T-cell (primary cell): ENCODE results near the gene NSD2. TPM values are rescaled to one million over a fixed set of nuclear protein-coding genes. Genes with fewer than 3 reads are reported as not detected.
A peak's percentile ranks its signal among the peaks of the same experiment; 100 is the strongest.

Experiments used
- ATAC-seq, 4 experiments: fragments of 200-7000 bp in 3 of 4; fragments of 150-1000 bp in 1 of 4; cut with Tn5 transposase; replicated peaks in 1 of 4; 1 replicate in 3 of 4; 2 replicates in 1 of 4; pipeline ENCODE4 v1.10.0; 2021; ENCODE audit warnings: moderate library complexity in 3 of 4, mild to moderate bottlenecking in 2 of 4, moderate number of reproducible peaks in 1 of 4
- CTCF ChIA-PET, 2 donors: fragments of 300-600 bp; sonication (Branson Sonifier 250); formaldehyde crosslinking; loops; one replicate each; lab custom pipeline; 2022; ENCODE audit warnings: antibody characterized with exemption in 2 of 2; lab: Charles Lee
- POLR2A ChIA-PET, 2 donors: fragments of 300-600 bp; sonication (Branson Sonifier 250); formaldehyde crosslinking; loops; one replicate each; lab custom pipeline; 2022; ENCODE audit warnings: antibody characterized with exemption in 2 of 2; lab: Charles Lee
- DNase-seq, 35 experiments: peaks; one replicate each; pipeline versions ENCODE4 v3.0.0 to v3.0.0-alpha.2; 2013 to 2023
- H3K27ac ChIP-seq: one replicate; pipeline ENCODE4 v1.5.1; 2013; ENCODE audit warnings: low read length
- H3K27me3 ChIP-seq, 2 experiments: replicated peaks in 1 of 2; 1 replicate in 1 of 2; 2 replicates in 1 of 2; pipeline versions ENCODE4 v1.6.1 to v1.7.0; 2013; ENCODE audit warnings: low read length in 1 of 2, mixed read lengths in 1 of 2; ENCODE audit not compliant: control insufficient read depth in 2 of 2, insufficient read depth in 2 of 2; ENCODE audit errors: extremely low read depth in 1 of 2
- H3K36me3 ChIP-seq, 2 donors: 1 replicate in 1 of 2; 2 replicates in 1 of 2; pipeline versions ENCODE4 v1.6.1 to v1.7.0; 2013; ENCODE audit warnings: low read length in 1 of 2; ENCODE audit not compliant: control insufficient read depth in 2 of 2, insufficient read depth in 1 of 2; ENCODE audit errors: extremely low read depth in 1 of 2
- H3K4me1 ChIP-seq, 2 experiments: 1 replicate in 1 of 2; 2 replicates in 1 of 2; pipeline versions ENCODE4 v1.6.1 to v1.7.0; 2013; ENCODE audit warnings: low read length in 2 of 2, mixed read lengths in 1 of 2; ENCODE audit not compliant: insufficient read depth in 2 of 2, control insufficient read depth in 1 of 2; ENCODE audit errors: extremely low read depth in 1 of 2
- H3K4me3 ChIP-seq, 2 donors: 1 replicate in 1 of 2; 2 replicates in 1 of 2; pipeline versions ENCODE4 v1.5.1 to v1.7.0; 2013; ENCODE audit warnings: mild to moderate bottlenecking in 2 of 2, low read length in 1 of 2, moderate library complexity in 1 of 2; ENCODE audit not compliant: control insufficient read depth in 1 of 2; ENCODE audit errors: extremely low read depth in 1 of 2
- H3K9me3 ChIP-seq: 2 replicates; pipeline ENCODE4 v1.7.0; 2013
- H3K27ac Mint-ChIP-seq, 2 donors: one replicate each; pipeline ENCODE4 v1.8.0; 2020 to 2021; ENCODE audit warnings: mild to moderate bottlenecking in 2 of 2, mixed read lengths in 2 of 2
- H3K27me3 Mint-ChIP-seq, 2 donors: one replicate each; pipeline ENCODE4 v1.8.0; 2021 to 2022; ENCODE audit warnings: mixed read lengths in 2 of 2
- H3K36me3 Mint-ChIP-seq: one replicate; pipeline ENCODE4 v1.8.0; 2021; ENCODE audit warnings: mixed read lengths
- H3K4me1 Mint-ChIP-seq, 3 donors: one replicate each; pipeline ENCODE4 v1.8.0; 2020 to 2022; ENCODE audit warnings: mixed read lengths in 3 of 3, mild to moderate bottlenecking in 1 of 3
- H3K4me3 Mint-ChIP-seq, 3 donors: one replicate each; pipeline ENCODE4 v1.8.0; 2020 to 2022; ENCODE audit warnings: mild to moderate bottlenecking in 3 of 3, mixed read lengths in 3 of 3, moderate library complexity in 3 of 3
- H3K9me3 Mint-ChIP-seq, 3 donors: one replicate each; pipeline ENCODE4 v1.8.0; 2020 to 2022; ENCODE audit warnings: mixed read lengths in 3 of 3
- WGBS: methylation state at CpG from one replicate; pipeline ENCODE4 v1.1.5; 2013; ENCODE audit warnings: missing lambda C conversion rate; ENCODE audit not compliant: insufficient coverage; 5-methylcytosine and 5-hydroxymethylcytosine counted together
- total RNA-seq, 35 experiments: library from RNA in 6 of 35; stranded (reverse) in 6 of 35; fragments of 120-200 nt in 1 of 35; gene quantifications; one replicate each; pipeline versions ENCODE4 v1.2.1 to v1.2.4 and lab custom pipeline; 2013 to 2026

NSD2 gene
- total RNA-seq, 5 donors from 2014 or later (not counting 1 experiment from before 2014, with no cell fraction given): 40.8 to 55.3 (median 48.3) TPM

- H3K27ac Mint-ChIP-seq: peak overlapping the region; percentile 16 to 43
- peak overlapping the region; percentile 62 to 97 for H3K4me3 ChIP-seq
- no peaks in the 10 kb centered on the region for H3K9me3 ChIP-seq
- H3K9me3 Mint-ChIP-seq: no peaks in the 10 kb centered on the region
- no peak for DNase-seq
- ATAC-seq: no peak
- H3K36me3 Mint-ChIP-seq: peaks cover 22% of the 10 kb centered on the region
- peaks cover 10 to 28% of the 10 kb centered on the region in 2 experiments for H3K4me1 ChIP-seq
- H3K4me1 Mint-ChIP-seq: peaks cover 47 to 50% (median 48%) of the 10 kb centered on the region in 3 donors
- no peak overlapping the region for H3K27ac ChIP-seq
- ChIA-PET CTCF (interaction anchor here in 1 of 2 donors (0.6 kb wide), 1 partner anchor 219 kb away, joined by 4 read pairs; no protein-coding TSS in a partner anchor), POLR2A (no interaction called here)
- no peaks in the 10 kb centered on the region for H3K27me3 Mint-ChIP-seq
- H3K27me3 ChIP-seq: no peaks in the 10 kb centered on the region
- H3K4me3 Mint-ChIP-seq: peak overlapping the region; percentile 90 to 96 (median 90)
- 86% methylated on average over 7 of the region's 15 CpGs for WGBS
- H3K36me3 ChIP-seq: peaks cover 0 to 3% of the 10 kb centered on the region in 2 donors
Measured at GRCh38 chr4:2006956-2007653, 135.9 kb downstream of the NSD2 start.

GRCh38 chr4:2007804-2008670 lies 136.8 kb downstream of the NSD2 start:
- peak in 2 of 35 experiments; percentile 2 to 5 for DNase-seq
- H3K4me1 ChIP-seq: peaks cover 10 to 28% of the 10 kb centered on the region in 2 experiments
- H3K27ac ChIP-seq: peak overlapping the region; percentile 97
- H3K27me3 Mint-ChIP-seq: no peaks in the 10 kb centered on the region
- ChIA-PET POLR2A (no interaction called here), CTCF (no interaction called here)
- H3K9me3 ChIP-seq: no peaks in the 10 kb centered on the region
- H3K4me1 Mint-ChIP-seq: peaks cover 38 to 40% (median 39%) of the 10 kb centered on the region in 3 donors
- 1% methylated on average over 25 of the region's 57 CpGs for WGBS
- H3K27me3 ChIP-seq: no peaks in the 10 kb centered on the region
- H3K36me3 Mint-ChIP-seq: peaks cover 14% of the 10 kb centered on the region
- peak overlapping the region; percentile 90 to 96 (median 90) for H3K4me3 Mint-ChIP-seq
- peak overlapping the region; percentile 90 to 97 for H3K4me3 ChIP-seq
- H3K27ac Mint-ChIP-seq: peak overlapping the region; percentile 81 to 86
- no peaks in the 10 kb centered on the region for H3K9me3 Mint-ChIP-seq
- peaks cover 0 to 3% of the 10 kb centered on the region in 2 donors for H3K36me3 ChIP-seq
- ATAC-seq: no peak

- ATAC-seq: peak in 1 of 4 experiments; percentile 27
- peaks cover 8% of the 10 kb centered on the region for H3K36me3 Mint-ChIP-seq
Measured at GRCh38 chr4:2008671-2008920, 137.4 kb downstream of the NSD2 start.

GRCh38 chr4:2008921-2009650 lies 137.9 kb downstream of the NSD2 start, which contains the start of gene NELFA:
Gene NELFA, minus strand, starts transcription at chr4:2008974. Its CDS starts 15 bp downstream, at chr4:2008959.
- Histone ChIP-seq H3K27me3 (no peaks in the 10 kb centered on the region), H3K4me3 (peak within 1 kb of the TSS; percentile 90 to 97), H3K36me3 (peaks cover 0 to 3% of the 10 kb centered on the region in 2 donors), H3K4me1 (peaks cover 10 to 28% of the 10 kb centered on the region in 2 experiments), H3K9me3 (no peaks in the 10 kb centered on the region), H3K27ac (peak within 1 kb of the TSS; percentile 97)
- H3K36me3 Mint-ChIP-seq: peaks cover 8% of the 10 kb centered on the region
- ChIA-PET CTCF (interaction anchor here in 1 of 2 donors (0.6 kb wide), 1 partner anchor 453 kb away, joined by 5 read pairs; no protein-coding TSS in a partner anchor), POLR2A (interaction anchor here in 1 of 2 donors (0.6 kb wide), 1 partner anchor 229 kb away, joined by 3 read pairs; no protein-coding TSS in a partner anchor)
- peak; percentile 90 to 98 (median 94) for DNase-seq
- peak within 1 kb of the TSS; percentile 95 to 96 for H3K27ac Mint-ChIP-seq
- H3K27me3 Mint-ChIP-seq: no peaks in the 10 kb centered on the region
- under 1% methylated on average over 95 of the region's 95 CpGs for WGBS
- ATAC-seq: peak; percentile 81 to 90 (median 83)
- peak within 1 kb of the TSS; percentile 90 to 96 (median 90) for H3K4me3 Mint-ChIP-seq
- no peaks in the 10 kb centered on the region for H3K9me3 Mint-ChIP-seq
- H3K4me1 Mint-ChIP-seq: peaks cover 34 to 35% (median 35%) of the 10 kb centered on the region in 3 donors

More at GRCh38 chr4:2008671-2008920, 137.4 kb downstream of the NSD2 start:
- no peaks in the 10 kb centered on the region for H3K9me3 ChIP-seq
- Mint-ChIP-seq H3K9me3 (no peaks in the 10 kb centered on the region), H3K27ac (peak overlapping the region; percentile 81 to 86), H3K27me3 (no peaks in the 10 kb centered on the region), H3K4me1 (peaks cover 34 to 35% (median 35%) of the 10 kb centered on the region in 3 donors), H3K4me3 (peak overlapping the region; percentile 90 to 96 (median 90))
- under 1% methylated on average over 27 of the region's 27 CpGs for WGBS
- peaks cover 0 to 3% of the 10 kb centered on the region in 2 donors for H3K36me3 ChIP-seq
- DNase-seq: peak in 2 of 35 experiments; percentile 8 to 11
- no peaks in the 10 kb centered on the region for H3K27me3 ChIP-seq
- peak overlapping the region; percentile 97 for H3K27ac ChIP-seq
- H3K4me1 ChIP-seq: peaks cover 10 to 28% of the 10 kb centered on the region in 2 experiments
- ChIA-PET CTCF (no interaction called here), POLR2A (no interaction called here)
- H3K4me3 ChIP-seq: peak overlapping the region; percentile 90 to 97

GRCh38 chr4:2009651-2010233 lies 138.5 kb downstream of the NSD2 start:
- H3K27ac Mint-ChIP-seq: peak overlapping the region; percentile 95 to 96
- peak overlapping the region; percentile 90 to 97 for H3K4me3 ChIP-seq
- H3K4me3 Mint-ChIP-seq: peak overlapping the region; percentile 82 to 96 (median 90)
- peaks cover 34 to 35% (median 35%) of the 10 kb centered on the region in 3 donors for H3K4me1 Mint-ChIP-seq
- H3K27ac ChIP-seq: peak overlapping the region; percentile 97
- peak; percentile 14 to 44 (median 22) for ATAC-seq
- 0% methylated on average over 9 of the region's 23 CpGs for whole genome bisulfite sequencing
- H3K36me3 Mint-ChIP-seq: peaks cover 8% of the 10 kb centered on the region
- no peaks in the 10 kb centered on the region for H3K9me3 ChIP-seq
- no peaks in the 10 kb centered on the region for H3K36me3 ChIP-seq
- peaks cover 10 to 28% of the 10 kb centered on the region in 2 experiments for H3K4me1 ChIP-seq
- peak; percentile 20 to 77 (median 50) for DNase-seq
- POLR2A ChIA-PET: interaction anchor here in 1 of 2 donors (0.6 kb wide), 1 partner anchor 228 kb away, joined by 3 read pairs; no protein-coding TSS in a partner anchor
- CTCF ChIA-PET: interaction anchor here in 1 of 2 donors (0.6 kb wide), 1 partner anchor 14 kb away, joined by 3 read pairs; no protein-coding TSS in a partner anchor
- no peaks in the 10 kb centered on the region for H3K27me3 ChIP-seq
- H3K27me3 Mint-ChIP-seq: no peaks in the 10 kb centered on the region
- no peaks in the 10 kb centered on the region for H3K9me3 Mint-ChIP-seq
